B cell (primary cell): ENCODE measurements around the gene PARD3B. TPM values are rescaled to one million over a fixed set of nuclear protein-coding genes. Genes with fewer than 3 reads are reported as not detected.

Experiments used
- ATAC-seq: fragments of 200-7000 bp; cut with Tn5 transposase; one replicate; pipeline ENCODE4 v1.10.0; 2021; ENCODE audit warnings: low read depth, mild to moderate bottlenecking, moderate number of reproducible peaks, moderate library complexity
- CTCF ChIA-PET: fragments of 350-600 bp; sonication (Branson Sonifier 250); formaldehyde crosslinking; loops from one replicate; lab custom pipeline; 2021; ENCODE audit warnings: antibody characterized with exemption, inconsistent platforms; lab: Charles Lee
- POLR2A ChIA-PET: fragments of 350-600 bp; sonication (Branson Sonifier 250); formaldehyde crosslinking; loops from one replicate; lab custom pipeline; 2021; ENCODE audit warnings: antibody characterized with exemption; lab: Charles Lee
- DNase-seq: peaks from one replicate; pipeline ENCODE4 v3.0.0; 2013
- H2AFZ ChIP-seq: 2 replicates; pipeline ENCODE4 v1.6.1; 2012; ENCODE audit warnings: mild to moderate bottlenecking, low read depth, low read length; ENCODE audit not compliant: insufficient read depth, poor library complexity, severe bottlenecking
- H3K27ac ChIP-seq, 2 donors: 1 replicate in 1 of 2; 2 replicates in 1 of 2; pipeline ENCODE4 v1.5.1; 2012 to 2013; ENCODE audit warnings: low read length in 2 of 2, mild to moderate bottlenecking in 2 of 2, moderate library complexity in 1 of 2
- H3K27me3 ChIP-seq, 4 experiments: fragments of 200-600 bp in 1 of 4; sonication (generic) in 1 of 4; replicated peaks in 1 of 4; 1 replicate in 2 of 4; 2 replicates in 2 of 4; pipeline versions ENCODE4 v1.6.1 to v1.7.0; 2013 to 2016; ENCODE audit warnings: low read length in 3 of 4, mild to moderate bottlenecking in 2 of 4, mixed read lengths in 1 of 4, moderate library complexity in 1 of 4; ENCODE audit not compliant: insufficient read depth in 4 of 4, control insufficient read depth in 3 of 4; ENCODE audit errors: control extremely low read depth in 1 of 4
- H3K36me3 ChIP-seq, 2 experiments: replicated peaks in 1 of 2; 1 replicate in 1 of 2; 2 replicates in 1 of 2; pipeline versions ENCODE4 v1.6.1 to v1.7.1; 2013; ENCODE audit warnings: low read length in 1 of 2; ENCODE audit not compliant: insufficient read depth in 2 of 2, control insufficient read depth in 1 of 2; ENCODE audit errors: control extremely low read depth in 1 of 2, extremely low read depth in 1 of 2
- H3K4me1 ChIP-seq, 2 donors: fragments of 200-600 bp in 1 of 2; sonication (generic) in 1 of 2; 1 replicate in 1 of 2; 2 replicates in 1 of 2; pipeline versions ENCODE4 v1.5.1 to v1.6.1; 2013 to 2017; ENCODE audit warnings: low read length in 2 of 2; ENCODE audit not compliant: control insufficient read depth in 2 of 2, insufficient read depth in 2 of 2
- H3K4me2 ChIP-seq: replicated peaks from 2 replicates; pipeline ENCODE3; 2012; ENCODE audit warnings: mild to moderate bottlenecking, low read depth, low read length; ENCODE audit not compliant: poor library complexity, severe bottlenecking
- H3K4me3 ChIP-seq, 5 experiments: fragments of 200-600 bp in 1 of 5; sonication (generic) in 1 of 5; 1 replicate in 3 of 5; 2 replicates in 2 of 5; pipeline versions ENCODE4 v1.5.1 to v1.7.0; 2011 to 2016; ENCODE audit warnings: low read length in 4 of 5, mild to moderate bottlenecking in 4 of 5, low read depth in 2 of 5, control low read depth in 1 of 5, moderate library complexity in 1 of 5; ENCODE audit not compliant: insufficient read depth in 1 of 5; ENCODE audit errors: control extremely low read depth in 1 of 5, extremely low read depth in 1 of 5
- H3K79me2 ChIP-seq: fragments of 200-600 bp; sonication (generic); one replicate; pipeline ENCODE4 v1.6.0; 2016; ENCODE audit warnings: low read length; ENCODE audit not compliant: control insufficient read depth, insufficient read depth
- H3K9ac ChIP-seq: fragments of 200-600 bp; sonication (generic); 2 replicates; pipeline ENCODE4 v1.6.1; 2017; ENCODE audit warnings: mild to moderate bottlenecking, low read length, moderate library complexity
- H3K9me3 ChIP-seq, 3 donors: one replicate each; pipeline versions ENCODE4 v1.6.1 to v1.7.1; 2013; ENCODE audit warnings: low read length in 2 of 3; ENCODE audit not compliant: control insufficient read depth in 2 of 3, insufficient read depth in 1 of 3; ENCODE audit errors: control extremely low read depth in 1 of 3
- H4K20me1 ChIP-seq: 2 replicates; pipeline ENCODE4 v1.6.0; 2012; ENCODE audit warnings: mild to moderate bottlenecking, low read length; ENCODE audit not compliant: insufficient read depth, control insufficient read depth, poor library complexity, severe bottlenecking
- H3K27ac Mint-ChIP-seq: one replicate; pipeline ENCODE4 v1.8.0; 2021; ENCODE audit warnings: mixed read lengths
- H3K27me3 Mint-ChIP-seq: one replicate; pipeline ENCODE4 v1.8.0; 2021; ENCODE audit warnings: mixed read lengths
- H3K4me1 Mint-ChIP-seq: one replicate; pipeline ENCODE4 v1.8.0; 2021; ENCODE audit warnings: mixed read lengths
- H3K4me3 Mint-ChIP-seq: one replicate; pipeline ENCODE4 v1.8.0; 2021; ENCODE audit warnings: mixed read lengths
- H3K9me3 Mint-ChIP-seq: one replicate; pipeline ENCODE4 v1.8.0; 2022; ENCODE audit warnings: mixed read lengths; ENCODE audit not compliant: insufficient read depth
- EZH2 ChIP-seq: IDR thresholded peaks from 2 replicates; pipeline ENCODE4 v1.6.1; 2012; ENCODE audit warnings: borderline replicate concordance, low read depth, mild to moderate bottlenecking, moderate library complexity, low read length; ENCODE audit not compliant: insufficient read depth, poor library complexity, severe bottlenecking
- WGBS: methylation state at CpG from one replicate; pipeline ENCODE4 v1.1.5; 2013; ENCODE audit warnings: missing lambda C conversion rate; ENCODE audit not compliant: insufficient coverage; 5-methylcytosine and 5-hydroxymethylcytosine counted together
- intact Hi-C: fragments of 100-400 bp; cut with micrococcal nuclease; formaldehyde crosslinking; loops from one replicate; pipeline ENCODE4 v1.10.0; 2022
- polyA plus RNA-seq: library from polyadenylated mRNA; depleted of rRNA; stranded (reverse); fragments of >200 nt; gene quantifications from 2 replicates; pipeline ENCODE4 v1.2.3, GENCODE V29; 2012
- total RNA-seq, 2 donors: library from RNA; stranded (reverse); fragments of 120-200 nt in 1 of 2; gene quantifications; 1 replicate in 1 of 2; 2 replicates in 1 of 2; pipeline versions ENCODE4 v1.2.3 to v1.2.4, GENCODE V29; 2013 to 2022

The PARD3B gene
- total and polyA plus RNA-seq, 2 donors (not counting 1 experiment from before 2014, with no cell fraction given), result not detected

DNA sequence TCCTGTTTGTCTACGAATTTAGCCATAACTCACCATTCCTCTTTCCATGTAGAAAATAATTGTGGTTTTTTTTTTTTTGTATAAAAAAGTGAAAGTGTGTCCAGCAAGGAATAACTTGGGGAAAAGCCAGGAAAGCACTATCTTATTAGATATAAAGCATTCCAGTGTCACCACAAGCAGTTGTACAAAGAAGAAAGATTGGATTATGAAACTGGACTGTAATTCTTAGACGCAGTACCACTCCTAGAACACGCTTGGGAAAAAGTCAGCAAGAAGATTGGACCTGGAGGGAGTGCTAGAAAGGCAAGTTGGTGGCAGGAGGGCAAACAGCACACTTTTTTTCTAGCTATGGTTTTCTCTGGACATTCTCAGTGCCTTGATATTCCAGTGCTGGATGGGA, 186.7 kb downstream of the PARD3B start:
- peaks cover 2% of the 10 kb centered on the region for H3K9me3 Mint-ChIP-seq
- Histone ChIP-seq H3K4me1 (no peaks in the 10 kb centered on the region), H3K9ac (no peak overlapping the region), H4K20me1 (no peaks in the 10 kb centered on the region), H3K79me2 (no peaks in the 10 kb centered on the region), H3K9me3 (peaks cover 0 to 2% (median 0%) of the 10 kb centered on the region in 3 donors), H3K27ac (no peak overlapping the region), H3K4me2 (no peak overlapping the region), H3K4me3 (no peak overlapping the region), H2AFZ (no peak overlapping the region), H3K36me3 (no peaks in the 10 kb centered on the region), H3K27me3 (no peaks in the 10 kb centered on the region)
- intact Hi-C loops, result no loop called here
- no peaks in the 10 kb centered on the region for H3K27me3 Mint-ChIP-seq
- no peak overlapping the region for H3K4me3 Mint-ChIP-seq
- ATAC-seq (no peak), DNase-seq (no peak)
- no peak for TF ChIP-seq EZH2
- CTCF ChIA-PET, result no interaction called here
- no peaks in the 10 kb centered on the region for H3K4me1 Mint-ChIP-seq
- WGBS, result no CpG with 5 or more reads among the region's 3 CpGs
- no peak overlapping the region for H3K27ac Mint-ChIP-seq
- POLR2A ChIA-PET, result no interaction called here

GRCh38 chr2:204737296-204737695, 192.0 kb downstream of the PARD3B start:
- no peaks in the 10 kb centered on the region for H3K27me3 Mint-ChIP-seq
- POLR2A ChIA-PET, result no interaction called here
- intact Hi-C loops, result no loop called here

More at GRCh38 chr2:204737296-204737695, 192.0 kb downstream of the PARD3B start:
- Histone ChIP-seq H4K20me1 (no peaks in the 10 kb centered on the region), H3K36me3 (no peaks in the 10 kb centered on the region), H3K4me1 (no peaks in the 10 kb centered on the region), H3K79me2 (no peaks in the 10 kb centered on the region), H2AFZ (no peak overlapping the region), H3K9me3 (peaks cover 0 to 7% (median 1%) of the 10 kb centered on the region in 3 donors), H3K27me3 (no peaks in the 10 kb centered on the region), H3K4me2 (no peak overlapping the region), H3K4me3 (no peak overlapping the region), H3K9ac (no peak overlapping the region), H3K27ac (no peak overlapping the region)
- H3K4me1 Mint-ChIP-seq, result no peaks in the 10 kb centered on the region
- no peak for TF ChIP-seq EZH2
- no peak overlapping the region for H3K27ac Mint-ChIP-seq
- DNase-seq (no peak), ATAC-seq (no peak)
- CTCF ChIA-PET, result no interaction called here
- no peak overlapping the region for H3K4me3 Mint-ChIP-seq
- WGBS, result no CpG with 5 or more reads among the region's 1 CpG
- peaks cover 4% of the 10 kb centered on the region for H3K9me3 Mint-ChIP-seq
